Measurements from ENCODE around the gene MAFB.

- no peak for TF ChIP-seq CTCF (conservative IDR thresholded peaks at IDR 0.05 in 1 of 2, IDR thresholded peaks at IDR 0.05 in 1 of 2; ENCODE audit: extremely low read depth in 1 of 2, insufficient read depth in 1 of 2, low read depth in 1 of 2, low read length in 2 of 2)
- TF ChIP-seq EZH2 (IDR thresholded peaks at IDR 0.05; ENCODE audit: borderline replicate concordance, low read length): no peak
These were observed 22.0 kb upstream of the MAFB start for GRCh38 chr20:40711079-40711478.
